GM12875 (cell line): ENCODE data around the gene HSD17B11.

Experiments used
- H3K4me3 ChIP-seq: one replicate; pipeline ENCODE4 v1.5.1; 2011; ENCODE audit warnings: low read depth, low read length, control low read depth
- TF ChIP-seq, protein P1 (sequence below): IDR thresholded peaks from 2 replicates; pipeline ENCODE4 v1.5.1; 2011; ENCODE audit warnings: low read depth, mild to moderate bottlenecking, control low read depth, inconsistent platforms, low read length, moderate library complexity, borderline replicate concordance; ENCODE audit not compliant: insufficient read depth

The HSD17B11 gene

DNA sequence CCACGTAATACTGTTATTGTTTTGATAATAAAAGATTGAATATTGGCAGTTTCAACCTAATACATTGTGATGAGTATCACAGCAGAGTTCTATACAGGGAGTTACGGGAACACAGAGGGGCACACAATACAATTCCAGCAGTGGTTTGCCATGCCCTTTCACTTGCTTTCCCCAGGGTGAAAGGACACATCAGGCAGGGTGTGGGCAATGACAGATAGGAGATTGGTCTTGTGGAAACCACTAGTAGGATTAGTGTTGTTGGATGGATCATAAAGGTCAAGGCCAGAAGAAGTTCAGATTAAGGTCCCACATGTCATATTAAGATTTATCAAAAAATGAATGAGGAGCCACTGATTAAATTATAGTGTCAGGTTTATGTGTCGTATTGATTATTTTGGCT lies 8.1 kb downstream of the HSD17B11 start:
- TF ChIP-seq, protein P1, sequence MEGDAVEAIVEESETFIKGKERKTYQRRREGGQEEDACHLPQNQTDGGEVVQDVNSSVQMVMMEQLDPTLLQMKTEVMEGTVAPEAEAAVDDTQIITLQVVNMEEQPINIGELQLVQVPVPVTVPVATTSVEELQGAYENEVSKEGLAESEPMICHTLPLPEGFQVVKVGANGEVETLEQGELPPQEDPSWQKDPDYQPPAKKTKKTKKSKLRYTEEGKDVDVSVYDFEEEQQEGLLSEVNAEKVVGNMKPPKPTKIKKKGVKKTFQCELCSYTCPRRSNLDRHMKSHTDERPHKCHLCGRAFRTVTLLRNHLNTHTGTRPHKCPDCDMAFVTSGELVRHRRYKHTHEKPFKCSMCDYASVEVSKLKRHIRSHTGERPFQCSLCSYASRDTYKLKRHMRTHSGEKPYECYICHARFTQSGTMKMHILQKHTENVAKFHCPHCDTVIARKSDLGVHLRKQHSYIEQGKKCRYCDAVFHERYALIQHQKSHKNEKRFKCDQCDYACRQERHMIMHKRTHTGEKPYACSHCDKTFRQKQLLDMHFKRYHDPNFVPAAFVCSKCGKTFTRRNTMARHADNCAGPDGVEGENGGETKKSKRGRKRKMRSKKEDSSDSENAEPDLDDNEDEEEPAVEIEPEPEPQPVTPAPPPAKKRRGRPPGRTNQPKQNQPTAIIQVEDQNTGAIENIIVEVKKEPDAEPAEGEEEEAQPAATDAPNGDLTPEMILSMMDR: no peak
- H3K4me3 ChIP-seq: no peak overlapping the region

DNA sequence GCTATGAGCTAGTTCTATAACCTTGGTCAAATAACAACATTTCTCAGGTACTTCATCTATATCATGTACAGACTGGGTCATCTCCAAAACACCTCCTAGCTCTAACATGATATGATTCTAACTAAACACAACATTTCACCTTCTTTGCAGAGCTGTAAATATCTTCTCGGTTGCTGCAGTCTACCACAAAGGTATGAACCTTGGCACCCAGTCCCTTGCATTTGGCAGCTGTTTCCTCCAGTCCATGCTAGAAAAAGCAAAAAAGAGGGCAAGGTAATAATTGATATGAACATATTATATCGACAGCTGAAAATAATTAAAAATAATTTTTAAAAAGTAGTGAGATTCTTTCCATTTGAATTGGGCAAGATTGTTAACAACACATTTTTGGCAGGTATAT lies 8.9 kb downstream of the HSD17B11 start:
- TF ChIP-seq, protein P1: no peak
- H3K4me3 ChIP-seq: no peak overlapping the region

DNA sequence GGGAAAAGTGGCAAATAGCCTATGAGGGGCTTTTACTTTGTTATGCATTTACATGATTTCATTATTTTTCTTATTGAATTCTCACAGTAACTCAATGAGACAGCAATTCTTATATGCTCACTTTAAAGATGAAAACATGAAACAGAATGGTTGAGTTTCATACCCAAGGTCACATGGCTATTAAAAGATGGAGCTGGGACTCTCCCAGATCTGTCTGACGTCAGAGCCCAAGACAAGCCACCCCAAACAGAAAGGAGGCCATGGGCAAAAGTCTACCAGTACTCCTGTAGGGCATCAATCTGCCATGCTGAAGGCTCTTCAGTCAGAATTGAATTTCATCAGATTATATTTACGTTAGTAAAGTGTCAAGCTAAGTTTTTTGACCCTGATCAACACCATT lies 13.2 kb downstream of the HSD17B11 start:
- no peak overlapping the region for H3K4me3 ChIP-seq
- TF ChIP-seq, protein P1: no peak

DNA sequence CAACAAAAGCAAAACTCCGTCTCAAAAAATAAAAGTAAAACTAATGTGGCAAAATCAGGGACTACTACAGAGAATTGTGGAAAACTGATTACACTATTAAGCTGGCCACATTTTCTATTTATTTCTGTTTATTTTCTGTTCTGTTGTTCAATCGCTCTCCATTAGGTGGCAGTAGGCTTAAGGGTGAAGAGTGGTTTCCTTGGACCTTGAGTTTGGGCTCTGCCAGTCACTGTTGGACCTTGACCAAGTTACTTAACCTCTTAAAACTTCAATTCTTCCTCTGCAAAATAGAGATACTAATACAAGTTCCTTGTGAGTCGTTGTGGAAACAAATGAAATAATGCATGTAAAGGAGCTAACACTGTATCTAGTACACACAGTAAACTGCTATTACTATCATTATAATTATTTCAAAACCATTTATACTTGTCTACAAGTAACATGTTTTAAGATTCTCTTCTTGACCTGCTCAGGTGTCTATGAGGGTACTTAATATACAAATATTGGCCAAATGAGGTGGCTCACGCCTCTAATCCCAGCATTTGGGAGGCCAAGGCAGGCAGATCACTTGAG lies 15.2 kb downstream of the HSD17B11 start:
- TF ChIP-seq, protein P1: peak; percentile 62; the same call in 1 of the 2 replicates
- no peak overlapping the region for H3K4me3 ChIP-seq

DNA sequence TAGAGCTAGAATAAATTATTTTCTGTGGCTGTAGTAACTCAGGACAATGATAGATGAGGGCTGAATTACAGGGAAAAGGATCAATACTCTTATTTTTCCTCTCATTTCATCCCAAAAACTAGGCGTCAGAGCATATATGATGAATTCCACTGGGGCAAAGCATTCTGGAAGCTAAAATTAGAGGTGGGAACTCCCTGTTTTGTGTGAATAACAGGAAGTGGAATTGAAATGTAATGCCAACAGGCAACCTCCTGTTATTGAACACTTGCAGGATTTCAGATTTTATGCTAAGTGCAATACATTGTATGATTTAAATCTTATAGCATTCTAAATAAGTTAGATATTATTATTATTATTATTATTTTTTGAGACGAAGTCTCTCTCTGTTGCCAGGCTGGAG lies 20.9 kb downstream of the HSD17B11 start:
- no peak overlapping the region for H3K4me3 ChIP-seq
- TF ChIP-seq, protein P1: no peak

DNA sequence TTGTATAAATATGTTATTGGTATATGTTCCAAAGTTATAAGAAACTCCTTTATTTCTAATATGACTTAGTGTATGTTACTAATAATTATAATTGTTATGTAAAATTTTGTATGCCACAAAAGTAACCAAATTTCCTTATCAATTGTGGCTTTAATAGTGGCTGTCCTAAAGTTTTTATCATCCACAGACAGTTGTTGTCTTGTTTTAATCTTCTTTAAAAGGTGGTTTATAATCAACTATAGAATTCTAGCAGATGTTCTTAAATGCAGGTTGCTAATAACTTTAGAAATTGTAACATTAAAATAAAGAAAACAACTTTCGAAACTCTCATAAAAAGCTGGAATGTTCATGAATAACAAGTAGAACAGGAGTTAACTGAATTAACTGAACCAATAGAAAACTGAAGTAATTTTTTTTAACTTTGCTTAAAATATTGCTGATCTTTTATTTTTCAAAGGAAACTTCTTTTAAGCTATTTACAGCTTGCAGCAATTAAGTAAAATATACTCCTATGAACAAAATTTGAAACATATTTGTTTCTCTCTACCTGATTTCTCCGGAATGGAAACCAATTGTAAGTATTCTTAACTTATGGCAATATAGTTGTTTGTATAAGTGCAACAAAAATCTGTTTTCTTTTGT lies 24.3 kb downstream of the HSD17B11 start:
- H3K4me3 ChIP-seq: no peak overlapping the region
- TF ChIP-seq, protein P1: no peak

DNA sequence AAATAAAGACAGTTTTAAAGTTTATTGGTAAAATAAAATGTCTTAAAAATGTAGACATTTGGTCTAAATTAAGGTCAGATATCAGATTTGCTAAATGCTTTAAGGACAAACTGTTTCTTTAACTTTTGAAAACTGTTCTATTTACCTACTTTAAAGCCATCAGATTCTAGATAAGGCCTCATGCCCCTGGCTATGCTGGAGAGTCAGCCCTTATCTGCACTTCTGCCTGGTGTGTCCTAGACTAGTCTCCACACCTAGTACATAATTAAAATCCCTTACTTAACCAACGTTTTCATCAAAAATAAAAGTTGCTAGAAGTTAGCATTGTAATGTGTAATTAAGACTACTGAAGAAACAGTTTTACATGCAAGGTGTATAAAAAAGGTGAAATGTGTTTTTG lies 25.6 kb downstream of the HSD17B11 start:
- TF ChIP-seq, protein P1: no peak
- no peak overlapping the region for H3K4me3 ChIP-seq
